ENCODE data around the gene EBF3. TPM values are rescaled to one million over a fixed set of nuclear protein-coding genes. Genes with fewer than 3 reads are reported as not detected.
"Not testable (repeated sequence)": the region's sequence is repeated elsewhere in the genome, so short reads cannot be mapped to it uniquely, and the experiment has no call there.

Gene EBF3
- total RNA-seq, 1 experiment from 2014 or later = not detected

DNA sequence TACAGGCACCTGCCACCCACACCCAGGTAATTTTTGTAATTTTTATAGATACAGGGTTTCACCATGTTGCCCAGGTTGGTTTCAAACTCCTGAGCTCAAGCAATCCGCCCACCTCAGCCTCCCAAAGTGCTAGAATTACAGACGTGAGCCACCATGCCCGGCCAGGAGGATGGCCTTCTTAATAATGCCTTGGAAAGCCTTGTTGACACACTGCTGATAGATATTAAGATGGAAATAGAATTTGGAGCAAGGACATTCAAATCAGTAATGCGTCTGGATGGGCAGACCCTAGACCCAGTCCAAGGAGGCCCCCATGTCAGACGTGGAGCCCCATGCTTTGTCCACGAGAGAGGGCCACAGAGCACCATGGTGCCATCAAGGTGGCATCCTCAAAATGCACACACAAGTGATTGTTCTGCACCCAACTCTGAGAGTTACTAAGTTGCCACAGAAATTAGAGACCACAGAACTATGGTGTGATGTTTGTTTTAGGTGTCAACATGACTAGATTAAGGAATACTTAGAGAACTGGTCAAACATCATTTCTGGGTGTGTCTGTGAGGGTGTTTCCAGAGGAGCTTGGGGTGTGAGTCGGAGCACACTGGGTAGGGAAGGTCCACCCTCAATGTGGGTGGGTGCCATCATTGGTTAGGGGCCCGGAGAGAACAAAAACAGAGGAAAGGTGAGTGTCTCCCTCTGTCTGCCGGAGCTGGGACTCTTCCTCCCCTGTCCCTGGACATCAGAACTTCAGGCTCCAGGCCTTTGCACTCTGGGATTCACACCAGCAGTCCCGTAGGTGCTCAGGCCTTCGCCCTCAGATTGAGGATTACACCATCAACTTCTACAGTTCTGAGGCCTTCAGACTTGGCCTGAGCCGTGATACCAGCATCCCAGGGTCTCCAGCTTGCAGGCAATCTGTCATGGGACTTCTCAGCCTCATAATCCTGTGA lies 34.5 kb downstream of the EBF3 start:
- no peak for DNase-seq (ENCODE audit: low read depth)

DNA sequence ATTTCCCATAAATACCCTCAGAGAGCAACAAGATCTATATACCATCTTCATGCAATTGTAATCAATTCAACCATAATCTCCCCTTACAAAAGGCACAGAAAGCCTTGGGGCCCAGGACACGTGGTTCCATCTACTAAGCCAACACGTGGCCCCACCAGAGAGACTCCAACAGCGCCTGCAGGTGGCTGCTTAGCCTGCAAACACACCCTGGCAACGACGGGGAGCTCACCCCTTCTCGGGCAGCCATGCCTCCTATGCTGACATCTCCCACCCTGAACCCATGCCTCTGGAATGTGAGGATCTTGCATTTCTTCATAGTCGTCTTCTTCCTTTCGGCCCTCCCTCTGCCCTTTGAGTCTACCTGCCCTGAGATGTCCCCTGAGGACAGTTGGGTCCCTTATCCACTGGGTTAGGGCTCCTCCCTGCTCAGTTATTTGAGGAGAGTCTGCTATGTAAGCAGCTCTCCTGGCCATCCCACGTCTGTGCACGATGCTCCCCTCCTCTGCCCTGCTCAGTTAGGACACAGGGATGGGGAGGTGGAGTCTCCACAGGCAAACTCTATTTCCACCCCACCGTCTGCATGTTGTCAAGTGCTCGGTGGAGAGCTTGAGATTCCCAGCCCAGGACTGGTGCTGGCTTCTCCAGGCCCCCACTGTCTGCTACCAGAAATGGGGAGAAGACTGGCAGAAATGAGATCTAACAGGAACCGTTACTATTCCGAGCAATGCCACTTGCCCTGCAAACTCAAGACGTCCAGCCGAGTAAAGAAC lies 36.5 kb downstream of the EBF3 start:
- DNase-seq (ENCODE audit: low read depth) = no peak

DNA sequence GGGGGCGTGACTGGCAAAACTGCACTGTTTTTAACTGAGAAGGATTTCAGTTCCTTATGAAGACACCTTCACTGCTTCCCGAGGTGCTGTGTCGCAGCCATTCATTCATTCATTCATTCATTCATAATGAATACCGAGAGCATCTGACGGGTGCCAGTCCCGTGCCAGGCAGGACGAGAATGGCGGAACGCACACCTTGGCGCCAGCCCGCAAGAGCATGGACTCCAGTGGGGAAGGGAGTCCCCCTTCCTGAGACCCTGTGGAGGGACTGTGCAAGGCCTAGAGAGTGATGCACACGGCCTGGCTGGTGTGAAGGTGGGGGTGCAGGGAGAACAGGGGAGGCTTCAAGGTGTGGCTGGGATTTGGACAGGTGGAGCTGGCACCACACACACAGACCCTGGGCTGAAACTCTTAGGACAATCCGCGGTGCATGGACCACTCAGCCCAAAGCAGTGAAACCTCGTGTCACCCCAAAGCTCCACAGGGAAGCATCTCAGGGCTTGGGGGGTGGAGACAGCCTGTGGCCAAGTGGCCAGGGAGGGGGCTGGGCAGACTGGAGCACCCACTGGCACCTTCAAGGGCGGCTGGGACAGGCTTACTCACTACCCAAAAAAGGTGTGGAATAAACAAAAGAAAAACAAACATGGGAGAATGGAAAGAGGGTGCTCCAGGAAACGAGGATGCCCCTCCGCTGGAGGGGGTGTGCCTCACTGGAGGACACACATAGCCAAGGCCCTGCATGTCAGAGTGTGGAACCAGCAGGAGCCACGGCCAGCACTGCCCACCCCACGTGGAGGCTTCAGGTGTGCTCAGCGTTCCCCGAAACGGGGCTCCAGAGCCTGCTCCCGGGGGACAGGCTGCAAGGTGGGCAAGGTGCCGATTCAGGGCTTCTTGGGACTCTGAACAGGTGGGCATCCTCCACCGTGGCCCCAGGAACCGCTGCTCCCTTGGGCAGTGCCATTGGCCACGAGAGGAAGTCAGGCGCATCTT lies 37.7 kb downstream of the EBF3 start:
- no peak for DNase-seq (ENCODE audit: low read depth)

DNA sequence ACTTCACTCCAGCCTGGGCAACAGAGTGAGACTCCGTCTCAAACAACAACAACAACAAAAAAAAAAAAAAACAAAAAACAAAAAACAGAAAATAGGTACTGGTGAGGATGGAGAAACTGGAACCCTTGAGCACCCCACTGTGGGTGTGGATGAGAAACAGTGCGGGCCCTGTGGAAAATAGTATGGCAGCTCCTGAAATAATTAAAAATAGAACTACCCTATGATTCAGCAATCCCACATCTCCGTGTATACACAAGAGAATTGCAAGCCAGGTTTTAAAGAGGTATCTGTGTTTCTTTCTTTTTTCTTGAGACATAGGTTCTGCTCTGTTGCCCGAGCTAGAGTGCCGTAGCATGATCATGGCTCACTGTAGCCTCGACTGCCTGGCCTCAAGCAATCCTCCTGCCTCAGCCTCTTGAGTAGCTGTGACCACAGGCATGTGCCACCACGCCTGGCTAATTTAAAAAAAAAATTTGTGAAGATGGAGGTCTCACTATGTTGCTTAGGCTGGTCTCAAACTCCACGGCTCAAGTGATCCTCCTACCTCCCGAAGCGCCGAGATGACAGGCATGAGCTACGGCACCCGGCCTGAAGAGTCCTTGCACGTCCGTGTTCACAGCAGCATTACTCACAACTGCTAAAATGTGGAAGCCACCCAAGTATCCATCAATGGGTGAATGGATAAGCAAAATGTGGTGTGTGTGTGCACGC lies 39.5 kb downstream of the EBF3 start:
- no peak for DNase-seq (ENCODE audit: low read depth)

DNA sequence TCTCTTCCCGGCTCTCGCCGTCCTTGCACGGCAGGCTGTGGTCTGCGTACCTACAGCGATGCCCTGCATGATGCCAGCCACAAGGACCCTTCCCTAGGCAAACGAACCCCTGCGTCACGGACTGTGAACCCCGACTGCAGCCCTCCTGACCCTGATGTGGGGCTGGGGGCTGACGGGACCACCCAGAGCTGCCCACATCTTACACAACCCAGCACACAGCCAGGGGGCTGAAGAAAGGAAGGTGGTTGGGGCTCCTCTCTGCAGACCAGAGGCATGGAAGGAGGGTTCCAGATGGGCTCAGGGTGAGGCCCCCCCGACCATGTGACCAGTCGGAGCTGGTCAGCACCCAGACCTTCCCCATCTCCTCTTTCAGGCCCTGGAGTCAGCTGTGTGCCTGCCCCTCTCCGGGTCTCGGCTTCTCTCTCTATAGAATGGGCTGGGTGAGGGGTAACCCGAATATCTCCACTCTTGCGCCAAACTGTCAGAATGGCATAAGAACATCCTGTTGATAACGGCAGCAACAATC lies 41.4 kb downstream of the EBF3 start:
- no peak for DNase-seq (ENCODE audit: low read depth)

DNA sequence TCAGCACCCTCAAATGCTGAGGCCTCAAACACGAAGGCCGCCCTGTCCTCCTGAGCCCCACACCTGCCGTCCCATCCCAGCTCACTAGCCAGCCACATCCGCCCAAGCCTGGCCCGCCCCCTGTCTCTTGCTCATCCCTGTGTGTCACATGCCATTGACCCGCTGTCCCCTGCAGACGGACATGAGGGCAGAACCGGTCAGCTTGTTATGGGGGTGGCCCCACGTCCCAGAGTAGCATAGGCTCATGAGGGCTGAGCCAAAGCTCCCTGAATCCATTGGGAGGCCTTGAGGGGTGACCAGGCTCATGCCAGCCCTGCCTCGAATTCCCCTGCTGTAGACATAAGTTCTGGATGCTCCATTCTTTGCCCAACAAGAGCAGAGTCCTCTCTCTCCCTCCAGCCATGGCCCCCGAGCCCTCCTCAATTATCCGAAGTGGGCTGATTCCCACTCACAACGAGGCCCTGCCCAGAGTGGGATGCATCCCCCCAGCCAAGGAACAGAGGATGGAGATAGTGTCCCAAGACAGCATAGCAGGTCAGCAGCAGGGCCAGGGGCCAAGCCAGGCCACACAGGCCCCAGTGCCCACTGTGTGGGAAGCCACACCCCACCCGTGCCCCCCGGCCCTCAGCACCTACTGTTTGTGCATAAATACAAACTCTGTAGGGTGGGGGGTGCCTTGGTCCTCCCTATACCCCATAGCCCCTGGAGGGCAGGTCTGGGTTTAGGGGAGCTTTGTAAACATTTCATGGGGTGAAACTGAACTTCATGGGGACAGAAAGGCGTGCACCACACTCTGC lies 42.1 kb downstream of the EBF3 start:
- no peak for DNase-seq (ENCODE audit: low read depth)

DNA sequence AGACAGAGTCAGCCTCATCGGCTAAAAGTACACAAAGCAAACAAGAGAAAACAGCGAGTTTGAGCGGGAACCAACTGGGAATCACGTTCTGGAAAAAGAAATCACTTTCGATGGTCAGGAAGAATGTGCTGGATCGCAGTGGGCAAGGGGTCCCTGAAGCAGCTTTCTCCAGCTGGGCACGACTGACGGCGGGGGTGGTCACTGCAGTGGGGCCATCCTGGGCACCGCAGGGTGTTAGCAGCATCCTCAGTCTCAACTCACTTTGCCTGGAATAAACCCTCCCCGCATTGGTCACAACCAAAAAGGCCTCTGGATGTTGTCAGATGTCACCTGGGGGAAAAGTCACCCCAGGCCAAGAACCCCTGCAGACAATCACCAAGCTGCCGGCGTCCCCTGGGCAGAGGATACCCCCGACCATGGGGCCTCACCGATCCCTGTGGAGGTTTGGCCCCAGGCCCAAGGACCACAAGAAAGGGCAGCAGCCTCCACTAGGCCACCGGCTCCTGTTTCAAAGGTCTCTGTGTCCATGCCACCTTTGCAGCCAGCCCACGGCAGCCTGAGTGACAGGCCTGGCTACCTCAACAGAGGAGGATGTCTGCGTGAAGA lies 42.9 kb downstream of the EBF3 start:
- DNase-seq (ENCODE audit: low read depth) = no peak

DNA sequence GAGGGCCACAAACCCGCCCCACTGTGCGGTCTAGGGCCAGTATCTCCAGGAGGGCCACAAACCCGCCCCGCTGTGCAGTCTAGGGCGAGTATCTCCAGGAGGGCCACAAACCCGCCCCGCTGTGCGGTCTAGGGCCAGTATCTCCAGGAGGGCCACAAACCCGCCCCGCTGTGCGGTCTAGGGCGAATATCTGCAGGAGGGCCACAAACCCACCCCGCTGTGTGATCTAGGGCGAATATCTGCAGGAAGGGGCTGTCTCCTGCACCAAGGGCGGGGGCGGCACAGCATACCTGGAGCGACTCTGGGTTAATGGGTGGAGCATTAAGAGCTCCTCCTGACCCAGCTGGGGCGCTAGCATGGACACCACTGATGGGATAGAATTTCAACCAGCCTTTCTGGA lies 43.9 kb downstream of the EBF3 start:
- not testable (repeated sequence) for DNase-seq (ENCODE audit: low read depth)

DNA sequence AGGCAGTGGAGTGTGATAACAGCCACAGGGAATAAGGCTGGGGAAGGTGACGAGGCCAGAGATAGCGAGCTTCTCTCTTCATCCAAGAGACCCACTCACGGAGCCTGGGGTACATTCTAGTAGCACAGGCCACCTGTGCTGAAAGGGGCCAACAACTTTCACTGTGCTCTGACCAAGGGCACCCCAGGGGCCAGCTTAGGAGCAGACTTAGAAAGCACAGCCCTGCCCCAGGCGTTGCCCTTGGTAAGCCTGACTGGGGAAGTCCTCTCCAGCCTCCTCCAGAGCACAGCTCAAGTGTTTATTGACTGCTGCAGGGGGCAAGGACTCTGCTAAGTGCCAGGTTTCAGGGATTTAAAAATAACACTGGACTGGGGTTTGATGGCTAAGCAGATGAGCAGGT lies 44.7 kb downstream of the EBF3 start:
- no peak for DNase-seq (ENCODE audit: low read depth)

DNA sequence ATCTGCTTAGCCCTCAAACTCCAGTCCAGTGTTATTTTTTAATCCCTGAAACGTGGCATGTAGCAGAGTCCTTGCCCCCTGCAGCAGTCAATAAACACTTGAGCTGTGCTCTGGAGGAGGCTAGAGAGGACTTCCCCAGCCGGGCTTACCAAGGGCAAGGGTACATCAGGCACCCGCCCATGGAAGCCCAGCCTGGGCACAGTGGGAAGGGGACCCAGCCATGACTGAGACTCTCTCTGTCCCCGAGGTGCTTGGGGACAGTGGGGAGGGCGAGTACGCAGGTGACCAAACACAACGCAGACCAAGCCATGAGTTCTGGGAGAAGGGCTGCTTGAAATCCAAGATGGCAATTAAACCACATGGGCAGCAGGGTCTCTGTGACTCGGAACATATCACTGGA lies 45.2 kb downstream of the EBF3 start:
- no peak for DNase-seq (ENCODE audit: low read depth)

DNA sequence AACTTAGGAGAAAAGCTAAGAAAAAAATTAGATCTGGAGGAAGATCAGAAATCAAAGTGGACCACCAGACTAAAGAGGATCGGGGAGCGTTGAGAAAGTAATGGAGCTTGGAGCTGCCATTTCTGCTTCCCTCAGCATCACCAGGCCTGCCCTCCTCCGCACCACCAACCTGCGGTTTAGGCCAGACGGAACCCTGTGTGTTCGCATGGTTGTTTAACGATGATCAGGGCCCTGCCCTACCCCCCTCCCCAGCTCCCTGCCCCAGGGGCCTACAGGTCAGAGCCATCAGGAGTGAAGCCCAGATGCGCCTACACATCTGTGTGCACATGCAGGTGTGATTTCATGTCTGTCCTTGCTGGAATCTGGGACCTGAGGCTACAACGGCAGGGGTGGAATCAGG lies 45.7 kb downstream of the EBF3 start:
- DNase-seq (ENCODE audit: low read depth) = no peak

DNA sequence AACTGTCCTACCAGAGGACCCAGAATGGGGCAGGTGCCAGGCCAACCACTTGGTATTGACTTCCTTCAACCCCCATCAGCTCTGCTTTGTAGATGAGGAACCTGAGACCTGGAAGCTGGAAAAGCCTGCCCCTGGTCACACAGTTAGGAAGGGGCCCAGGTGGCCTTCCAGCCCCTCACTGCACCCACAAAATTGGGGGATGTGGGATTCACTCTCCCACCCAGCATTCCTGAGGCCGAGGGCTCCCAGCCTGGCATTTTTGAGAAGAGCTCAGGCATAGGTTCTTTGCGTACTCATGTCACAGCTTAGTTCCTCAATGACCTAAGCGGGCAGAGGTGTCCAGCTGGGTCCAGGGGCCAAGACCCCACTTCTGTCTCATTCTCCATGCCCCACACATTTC lies 46.1 kb downstream of the EBF3 start:
- DNase-seq (ENCODE audit: low read depth) = no peak

DNA sequence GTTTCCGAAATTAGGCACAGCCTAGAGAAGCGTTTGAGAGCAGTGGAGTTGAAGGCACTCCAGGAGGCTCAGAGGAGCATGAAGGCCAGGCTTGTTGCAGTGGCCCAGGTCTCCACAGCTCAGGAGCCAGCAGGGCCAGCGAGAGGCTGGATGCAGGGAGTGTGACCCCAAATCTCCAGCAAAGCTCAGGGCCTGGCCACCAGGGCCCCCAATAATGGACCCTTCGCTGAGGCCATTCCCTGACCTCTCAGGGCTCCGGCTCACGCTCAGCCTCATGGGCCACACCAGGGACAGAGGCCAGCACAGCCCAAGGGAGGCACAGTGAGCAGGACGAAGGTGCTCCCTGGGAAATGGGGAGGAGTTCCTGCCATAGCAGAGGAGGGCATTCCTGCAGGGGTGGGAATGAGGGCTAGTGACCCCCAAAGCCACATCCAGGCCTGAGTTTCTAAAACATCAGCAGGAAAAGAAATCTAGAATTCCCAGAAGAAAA lies 47.5 kb downstream of the EBF3 start:
- DNase-seq (ENCODE audit: low read depth) = no peak

DNA sequence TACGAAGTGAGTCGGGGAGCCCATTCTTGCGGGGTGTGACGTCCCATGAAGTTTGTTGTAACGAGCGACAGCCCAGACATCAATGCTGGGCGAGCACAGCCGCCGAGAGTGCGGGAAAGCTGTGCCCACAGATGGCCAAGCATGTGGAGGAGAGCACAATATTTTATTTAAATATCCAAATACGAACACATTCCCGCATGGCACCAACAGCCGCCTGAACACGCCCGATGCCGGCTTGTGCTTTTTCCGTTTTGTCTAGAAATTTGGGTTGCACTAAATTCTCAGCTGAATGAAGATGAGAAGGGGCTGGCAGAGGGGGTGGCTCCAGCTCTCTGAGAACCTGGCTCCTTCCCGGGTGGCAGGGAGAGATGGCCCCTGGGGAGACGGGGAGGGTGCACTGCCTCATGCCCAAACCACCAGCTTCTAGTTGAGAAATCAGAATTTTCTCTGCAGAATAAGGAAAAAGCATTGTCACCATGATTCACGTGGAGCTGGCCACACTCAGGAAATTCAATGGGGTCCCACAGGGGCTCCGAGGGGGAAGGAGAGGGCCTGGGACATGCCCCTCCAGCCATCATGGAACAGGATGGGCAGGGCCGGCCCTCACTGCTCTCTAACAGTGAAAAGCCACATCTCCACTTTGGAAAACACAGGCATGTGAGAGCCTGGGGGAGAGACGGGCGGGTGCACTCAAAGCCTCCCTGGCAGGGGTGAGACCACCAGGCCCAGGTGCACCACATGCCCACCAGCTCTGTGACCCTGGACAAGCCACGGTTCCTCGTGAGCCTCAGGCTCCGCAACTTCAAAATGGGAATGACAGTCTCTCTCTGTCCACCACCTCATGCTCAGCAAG lies 48.3 kb downstream of the EBF3 start:
- no peak for DNase-seq (ENCODE audit: low read depth)

DNA sequence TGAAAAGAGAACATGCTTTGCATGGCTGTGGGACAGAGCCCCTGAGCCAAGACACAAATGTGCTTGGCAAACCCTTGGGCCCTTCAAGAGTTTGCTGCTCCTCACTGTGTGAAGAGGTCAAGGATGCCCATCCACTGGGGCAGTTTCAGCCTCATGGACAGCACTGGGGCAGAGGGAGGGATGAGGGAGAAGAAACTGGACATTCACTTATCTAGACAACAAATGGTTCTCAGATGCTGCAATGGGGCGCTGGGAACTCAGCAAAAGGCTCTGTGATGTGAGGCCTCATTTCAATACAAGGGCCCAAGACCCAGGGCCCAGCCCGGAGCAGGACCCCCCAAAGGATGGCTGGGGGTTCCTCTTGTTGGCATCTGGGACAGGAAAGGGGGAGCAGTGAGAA lies 49.1 kb downstream of the EBF3 start:
- DNase-seq (ENCODE audit: low read depth) = no peak

DNA sequence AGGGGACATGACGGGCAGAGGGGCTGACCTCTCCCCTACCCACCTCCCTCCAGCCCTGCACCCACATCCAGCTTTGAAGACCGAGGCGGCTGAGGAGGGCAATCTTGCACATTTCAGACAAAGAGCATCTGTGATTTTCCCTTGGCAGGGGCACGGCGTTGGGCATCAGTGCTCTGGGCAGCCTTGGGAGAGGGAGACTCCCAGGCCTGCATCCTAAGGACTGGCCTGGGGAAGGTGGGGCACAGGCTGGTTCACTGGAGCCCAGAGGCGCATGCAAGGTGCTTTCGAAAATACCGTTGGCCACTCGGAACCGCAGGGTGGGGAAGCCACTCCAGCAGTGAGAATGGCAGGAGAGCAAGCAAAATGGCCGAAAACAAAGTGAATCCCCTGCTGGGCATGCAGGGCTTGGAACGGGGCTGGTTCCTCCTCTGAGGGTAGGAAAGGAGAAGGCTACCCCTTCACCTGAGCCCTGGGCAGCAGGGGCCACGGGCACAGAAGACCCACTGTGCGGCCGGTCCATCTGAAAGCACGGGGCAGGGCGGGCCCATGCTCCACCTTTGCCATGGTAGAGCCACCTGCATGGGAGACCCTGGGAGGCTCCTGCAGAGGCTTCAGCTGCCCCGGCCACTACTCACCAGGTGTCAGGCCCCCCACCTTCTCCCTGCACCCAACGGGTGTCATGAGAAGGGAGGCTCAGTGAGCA lies 49.8 kb downstream of the EBF3 start:
- DNase-seq (ENCODE audit: low read depth) = no peak

DNA sequence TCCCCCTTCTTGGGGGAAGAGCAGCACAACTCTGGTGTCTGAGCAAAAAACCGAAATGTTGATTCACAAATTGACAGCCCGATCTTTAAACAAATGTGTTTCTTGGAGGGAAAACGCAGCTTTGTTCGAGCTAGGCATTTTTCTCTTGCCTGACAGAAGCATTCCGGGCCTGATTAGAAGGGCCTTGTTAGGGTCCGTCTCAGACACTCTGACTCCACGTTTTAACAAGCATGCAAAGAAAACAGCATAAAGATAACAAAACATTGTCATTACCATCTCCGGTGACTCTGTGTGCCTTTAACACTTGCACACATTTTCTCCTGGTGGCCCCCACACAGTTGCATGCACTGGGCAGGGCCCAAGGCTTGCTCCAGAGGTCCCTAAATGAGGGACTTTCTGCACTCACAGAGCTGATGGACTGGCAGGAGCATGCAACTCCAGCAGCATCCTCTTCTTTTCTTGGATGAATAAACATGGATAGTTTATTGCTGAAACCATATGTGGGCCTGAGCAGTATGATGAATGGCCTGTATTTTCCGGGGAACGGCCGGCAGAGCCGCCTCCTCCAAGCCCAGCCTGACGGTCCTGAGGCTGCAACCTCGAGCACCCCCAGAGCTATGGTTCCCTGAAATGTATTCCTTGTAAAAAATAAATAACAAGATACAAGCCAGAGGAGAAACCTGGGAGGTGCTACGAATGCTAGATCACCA lies 50.9 kb downstream of the EBF3 start:
- no peak for DNase-seq (ENCODE audit: low read depth)
